CD4-positive, alpha-beta T cell treated with Interleukin-21 for 1 hour (primary cell): ENCODE results near the gene VENTX.
"Not testable (repeated sequence)": the region's sequence is repeated elsewhere in the genome, so short reads cannot be mapped to it uniquely, and the experiment has no call there.

Source experiments
- DNase-seq: peaks from one replicate; pipeline ENCODE4 v3.0.0-alpha.2; 2020

The VENTX gene

DNA sequence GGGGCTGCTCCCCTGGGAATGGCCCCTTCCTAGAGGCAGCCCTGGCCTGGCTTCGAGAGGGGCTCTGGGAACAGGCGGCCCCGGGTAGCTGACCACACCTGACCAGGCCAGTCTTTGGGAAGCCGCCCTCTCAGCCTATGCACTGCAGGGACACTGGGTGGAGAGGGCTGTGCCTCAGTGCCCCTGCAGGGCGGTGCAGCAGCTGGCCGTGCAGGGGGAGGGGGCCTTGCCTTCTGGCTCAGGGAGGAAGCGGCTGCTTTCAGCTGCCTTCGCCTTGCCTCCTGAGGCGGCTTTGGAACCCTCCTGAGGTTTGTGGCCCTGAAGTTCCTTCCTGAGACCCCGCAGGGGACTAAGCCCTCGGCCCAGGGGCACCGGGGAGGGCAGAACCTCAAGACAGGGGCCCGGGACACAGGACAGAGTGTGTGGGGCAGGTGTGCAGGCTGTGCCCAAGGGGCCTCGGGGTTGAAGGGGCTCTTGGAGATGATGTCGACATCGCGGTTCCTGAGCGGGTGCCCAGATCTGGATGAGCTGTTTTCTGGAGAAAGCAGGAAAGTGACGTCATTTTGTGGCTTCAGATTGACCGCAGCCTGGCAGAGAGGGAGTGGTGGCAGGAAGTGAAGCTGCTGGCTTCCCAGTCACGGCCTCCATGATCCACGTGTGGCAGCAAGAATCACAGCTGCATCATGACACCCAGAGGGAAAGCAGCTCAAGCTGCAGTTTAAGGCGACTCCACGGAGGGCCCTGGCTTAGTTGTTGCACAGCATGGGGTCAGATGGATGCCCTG lies 21.4 kb downstream of the VENTX start:
- DNase-seq = peak; percentile 85

DNA sequence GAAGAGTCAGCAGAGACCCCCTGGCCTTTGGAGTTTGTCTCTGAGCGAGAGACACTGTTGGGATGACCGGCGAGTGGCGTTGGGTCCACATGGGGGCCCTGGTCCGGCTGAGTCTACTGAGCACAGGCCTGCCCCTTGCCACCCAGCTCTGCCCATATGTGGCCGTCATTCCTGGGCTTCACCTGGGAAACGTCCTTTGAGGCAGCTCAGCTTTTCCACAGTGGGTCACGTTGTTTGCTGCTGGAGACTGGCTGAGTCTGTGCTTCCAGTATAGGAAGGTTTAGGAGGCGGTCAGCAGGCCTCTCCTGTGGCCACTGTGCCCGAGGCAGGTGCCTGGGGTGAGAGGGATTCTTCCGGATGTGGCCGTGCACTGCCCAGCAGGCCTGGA lies 21.9 kb downstream of the VENTX start:
- no peak for DNase-seq

DNA sequence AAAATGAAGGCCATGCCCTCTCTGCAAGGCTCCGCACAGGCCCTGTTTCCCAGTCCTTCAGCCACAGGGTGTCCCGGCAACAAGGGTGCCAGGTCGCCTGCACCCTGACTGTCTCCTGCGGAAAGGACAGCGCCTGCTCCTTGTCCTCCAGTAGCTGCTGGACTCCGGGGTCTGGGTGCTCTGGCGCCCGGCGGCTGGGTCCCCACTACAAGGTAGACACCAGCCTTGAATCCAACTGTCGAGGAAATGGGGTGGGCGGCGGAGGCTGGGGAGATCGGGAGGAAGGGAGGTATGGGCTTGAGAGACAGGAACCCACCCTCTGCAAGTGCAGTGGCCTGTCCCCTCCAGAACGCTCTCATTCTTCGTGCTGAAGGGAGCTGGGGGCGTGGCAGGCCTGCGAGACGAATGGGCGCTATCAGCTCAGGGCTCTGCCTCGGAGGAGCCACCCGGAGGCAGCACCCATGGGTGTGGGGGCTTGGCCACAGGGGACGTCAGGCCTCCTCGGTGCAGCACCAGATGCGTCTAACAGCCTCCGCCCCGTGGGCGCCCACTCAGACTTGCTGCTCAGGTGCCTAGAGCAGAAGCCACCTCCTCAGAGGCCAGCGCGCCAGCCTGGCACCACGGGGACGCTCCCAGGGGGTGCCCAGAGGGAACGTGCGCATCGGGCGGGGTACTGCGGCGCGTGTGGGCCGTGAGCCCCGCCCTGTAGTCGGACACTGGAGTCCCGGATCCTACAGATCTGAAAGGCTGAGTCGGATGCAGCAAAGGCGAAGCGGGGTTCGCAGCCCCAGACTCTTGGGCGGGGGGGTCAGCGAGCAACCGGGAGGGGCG lies 23.5 kb downstream of the VENTX start:
- DNase-seq = peak; percentile 74

DNA sequence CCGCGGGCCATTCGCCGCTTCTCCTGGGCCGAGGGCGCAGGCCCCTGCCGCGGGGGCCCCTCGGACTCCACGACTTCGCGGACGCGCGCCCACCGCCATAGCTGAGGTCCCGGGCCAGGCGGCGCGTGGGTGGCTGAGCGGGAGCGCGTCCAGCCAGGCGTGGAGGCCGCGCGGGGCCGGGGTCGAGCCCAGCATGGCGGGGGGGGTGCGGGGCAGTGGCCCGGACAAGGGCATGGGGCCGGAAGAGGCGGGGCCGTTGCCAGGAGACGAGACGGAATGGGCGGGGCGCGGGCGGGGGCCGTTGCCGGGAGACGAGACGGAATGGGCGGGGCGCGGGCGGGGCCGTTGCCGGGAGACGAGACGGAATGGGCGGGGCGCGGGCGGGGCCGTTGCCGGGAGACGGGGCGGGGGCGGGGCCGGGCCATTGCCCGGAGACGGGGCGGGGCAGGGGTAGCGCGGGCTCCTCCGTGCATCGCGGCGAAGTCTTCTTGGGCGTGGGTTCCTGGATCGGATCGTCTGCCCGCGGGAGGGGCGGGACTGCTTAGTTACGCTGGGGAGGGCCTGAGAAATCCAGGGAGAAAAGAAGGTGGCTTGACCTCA lies 24.2 kb downstream of the VENTX start:
- peak; percentile 91 for DNase-seq

DNA sequence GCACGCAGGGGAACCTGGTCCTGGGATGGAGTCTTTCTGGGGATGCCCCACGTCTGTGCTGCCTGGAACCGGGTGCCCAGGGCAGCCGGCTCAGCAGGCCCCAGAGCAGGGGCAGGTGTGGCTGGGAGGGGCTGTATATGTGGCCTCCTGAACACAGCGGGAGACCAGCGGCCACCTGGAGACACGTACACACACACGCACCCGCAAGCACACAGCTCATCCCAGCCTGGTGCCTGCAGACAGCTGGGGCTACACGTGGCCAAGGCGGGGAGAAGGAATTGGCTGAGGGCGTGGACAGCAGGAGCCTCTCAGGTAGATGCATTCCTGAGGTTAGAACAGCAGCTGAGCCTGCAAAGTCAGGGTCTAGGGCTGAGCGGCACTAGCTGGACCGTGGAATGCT lies 25.0 kb downstream of the VENTX start:
- DNase-seq = no peak

DNA sequence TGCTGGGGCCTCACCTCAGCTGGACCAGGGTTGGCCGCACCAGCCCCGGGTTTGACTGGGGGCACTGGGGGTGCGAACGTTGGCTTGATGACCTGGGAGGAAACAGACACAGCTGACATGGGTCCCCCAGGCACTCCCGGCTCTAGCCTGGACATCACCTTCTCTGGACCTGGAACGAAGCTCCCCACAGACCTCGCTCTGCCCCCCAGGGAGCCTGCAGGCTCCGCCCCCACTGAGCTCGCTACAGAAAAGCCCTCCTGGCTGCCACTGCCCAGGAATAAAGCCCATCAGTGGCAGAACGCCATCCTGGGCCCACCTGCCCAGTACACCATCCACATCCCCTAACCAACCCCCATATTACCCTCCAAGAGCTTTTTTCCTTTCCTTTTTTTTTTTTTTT lies 26.0 kb downstream of the VENTX start:
- DNase-seq = no peak

DNA sequence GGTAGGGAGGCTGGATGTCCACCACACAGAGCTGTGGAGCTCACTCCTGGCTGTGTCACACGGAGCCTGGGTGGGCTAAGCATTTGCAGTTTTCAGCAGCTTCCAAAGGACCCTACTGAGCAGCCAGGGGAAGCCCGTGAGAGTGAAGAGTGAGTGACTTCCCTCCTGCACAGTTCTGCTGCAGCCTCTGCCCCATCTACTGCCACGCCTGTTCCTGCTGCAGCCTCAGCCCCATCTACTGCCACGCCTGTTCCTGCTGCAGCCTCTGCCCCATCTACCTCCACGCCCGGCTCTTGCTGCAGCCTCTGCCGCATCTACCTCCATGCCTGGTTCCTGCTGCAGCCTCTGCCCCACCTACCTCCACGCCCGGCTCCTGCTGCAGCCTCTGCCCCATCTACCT lies 26.8 kb downstream of the VENTX start:
- peak; percentile 61 for DNase-seq

DNA sequence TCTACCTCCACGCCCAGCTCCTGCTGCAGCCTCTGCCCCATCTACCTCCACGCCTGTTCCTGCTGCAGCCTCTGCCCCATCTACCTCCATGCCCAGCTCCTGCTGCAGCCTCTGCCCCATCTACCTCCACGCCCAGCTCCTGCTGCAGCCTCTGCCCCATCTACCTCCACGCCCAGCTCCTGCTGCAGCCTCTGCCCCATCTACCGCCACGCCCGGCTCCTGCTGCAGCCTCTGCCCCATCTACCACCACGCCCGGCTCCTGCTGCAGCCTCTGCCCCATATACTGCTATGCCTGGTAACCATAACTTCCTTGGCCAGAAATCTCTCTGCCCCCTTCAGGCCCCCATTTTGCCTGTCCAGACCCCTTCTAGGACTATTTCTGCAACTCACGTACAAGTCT lies 27.4 kb downstream of the VENTX start:
- not testable (repeated sequence) for DNase-seq

DNA sequence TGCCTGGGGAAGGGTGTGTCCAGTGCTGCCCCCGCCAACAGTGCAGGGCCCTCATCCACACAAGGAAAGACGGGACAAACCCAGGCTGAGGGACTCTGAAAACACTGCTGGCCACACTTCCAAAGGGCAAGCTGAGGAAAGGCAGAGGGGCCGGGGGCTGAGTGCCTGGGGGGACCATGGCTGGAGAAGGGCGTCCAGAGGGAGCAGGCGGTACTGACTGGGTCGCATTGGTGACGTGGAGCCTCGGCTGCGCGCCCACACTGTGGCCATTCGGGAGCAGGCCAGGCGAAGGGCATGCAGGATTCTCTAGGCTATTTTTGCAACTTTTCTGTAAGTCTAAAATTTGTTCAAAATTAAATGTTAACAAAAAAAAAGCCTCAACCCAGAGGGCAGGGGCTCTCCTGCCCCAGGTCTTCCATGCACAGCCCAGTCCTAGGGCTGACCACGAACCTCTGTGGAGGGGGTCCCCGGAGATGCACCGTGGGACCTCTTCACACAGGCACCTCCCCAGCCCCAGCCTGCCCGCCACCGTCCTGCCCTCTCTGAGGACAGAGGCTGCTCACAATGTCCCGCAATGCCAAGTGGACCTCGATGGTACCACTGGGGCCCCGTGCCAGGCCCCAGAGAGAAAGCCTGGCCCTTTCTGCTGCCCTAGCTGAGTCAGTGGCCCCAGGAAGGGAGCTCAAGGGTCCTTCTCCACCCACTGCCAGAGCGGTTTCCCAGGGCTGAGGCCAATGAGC lies 28.6 kb downstream of the VENTX start:
- no peak for DNase-seq

DNA sequence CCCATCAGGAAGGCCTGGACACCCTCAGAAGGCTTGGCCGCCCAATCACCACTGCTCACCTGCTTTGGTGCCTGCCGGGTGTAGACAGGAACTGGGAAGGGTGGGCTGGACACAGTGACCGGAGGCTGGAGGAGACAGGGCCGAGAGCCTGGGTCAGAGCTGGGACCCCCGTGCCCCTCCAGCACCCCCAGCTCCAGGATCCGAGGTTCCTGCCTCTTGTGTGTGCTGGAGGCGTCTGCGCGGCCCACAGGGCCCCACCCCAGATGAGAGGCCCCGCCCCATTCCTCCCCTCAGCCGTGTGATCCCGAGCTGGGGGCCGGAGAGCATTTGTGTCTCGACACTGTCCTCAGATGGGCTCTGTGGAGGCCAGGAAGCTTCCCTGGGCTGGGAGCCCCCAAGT lies 29.6 kb downstream of the VENTX start:
- no peak for DNase-seq

DNA sequence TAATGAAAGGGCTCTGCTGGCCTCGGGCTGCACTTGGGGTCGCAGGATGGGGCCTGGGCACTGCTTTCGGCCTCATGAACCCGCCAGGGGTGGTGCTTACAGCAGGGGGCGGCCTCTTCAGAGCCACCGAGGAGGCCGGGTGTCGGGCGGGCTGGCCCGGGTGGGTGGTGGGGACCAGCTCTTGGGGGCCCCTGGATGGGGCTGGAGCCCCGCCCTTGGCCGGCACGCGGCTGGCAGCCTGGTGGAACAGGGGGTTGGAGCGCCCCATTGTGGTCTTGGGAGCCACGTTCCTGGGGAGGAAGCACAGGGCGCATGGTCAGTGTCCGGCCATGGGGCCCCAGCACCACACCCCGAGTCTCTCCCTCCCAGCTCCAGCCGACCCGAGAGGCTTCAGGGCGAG lies 30.2 kb downstream of the VENTX start:
- no peak for DNase-seq

DNA sequence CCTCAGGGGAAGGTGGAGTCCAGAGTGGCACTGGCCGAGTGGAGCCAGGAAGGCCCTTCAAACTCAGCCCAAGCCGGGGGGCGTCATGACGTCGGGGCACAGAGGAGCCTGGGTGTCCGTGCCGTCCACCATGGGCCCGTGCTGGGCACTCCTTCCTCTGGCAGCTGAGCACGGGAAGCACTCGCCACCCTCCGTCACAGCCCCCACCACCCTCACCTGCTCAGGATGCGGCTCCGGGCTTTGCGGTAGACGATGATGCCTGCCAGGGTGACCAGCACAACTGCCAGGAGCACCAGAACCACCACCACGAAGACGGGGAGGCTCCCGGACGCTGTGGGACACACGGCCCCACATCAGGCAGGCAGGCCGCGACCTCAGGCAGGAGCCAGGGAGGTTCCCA lies 30.9 kb downstream of the VENTX start:
- no peak for DNase-seq

DNA sequence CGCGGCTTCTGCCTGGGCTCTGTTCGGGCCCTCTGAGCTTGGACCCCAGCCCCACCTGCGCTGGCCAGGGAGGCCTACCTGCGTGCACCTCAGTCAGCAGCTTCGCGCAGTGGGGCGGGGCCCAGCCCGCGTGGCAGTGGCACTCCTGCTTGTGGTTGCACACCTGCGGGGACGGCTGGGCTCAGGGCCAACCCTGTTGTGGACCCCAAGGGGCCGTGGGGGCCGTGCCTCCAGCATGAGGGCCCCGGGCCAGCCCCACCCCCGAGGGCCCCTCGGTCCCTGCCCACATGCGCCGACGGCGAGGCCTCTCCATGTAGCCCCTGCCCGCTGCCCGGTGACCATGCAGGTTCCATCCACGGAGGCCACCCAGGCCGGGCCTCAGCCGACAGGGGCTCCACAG lies 31.7 kb downstream of the VENTX start:
- DNase-seq = no peak

DNA sequence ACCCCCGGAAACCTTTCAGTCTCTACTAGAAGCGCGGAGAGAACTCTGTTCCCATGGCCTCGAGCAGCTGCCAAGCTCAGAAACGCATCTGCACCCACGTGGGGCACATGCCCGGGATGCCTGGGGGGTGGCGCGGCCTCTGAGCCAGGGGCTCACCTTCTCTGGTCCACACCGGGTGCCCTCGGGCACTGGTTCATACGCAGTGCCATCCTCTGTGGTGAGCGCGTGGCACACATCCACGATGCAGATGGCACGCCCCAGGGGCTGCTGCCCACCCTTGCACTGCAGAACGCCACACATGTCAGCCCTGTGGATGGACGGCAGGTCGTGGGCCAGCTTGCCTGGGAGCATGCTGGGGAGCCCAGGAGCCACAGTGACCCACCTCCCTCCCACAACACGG lies 32.5 kb downstream of the VENTX start:
- no peak for DNase-seq

DNA sequence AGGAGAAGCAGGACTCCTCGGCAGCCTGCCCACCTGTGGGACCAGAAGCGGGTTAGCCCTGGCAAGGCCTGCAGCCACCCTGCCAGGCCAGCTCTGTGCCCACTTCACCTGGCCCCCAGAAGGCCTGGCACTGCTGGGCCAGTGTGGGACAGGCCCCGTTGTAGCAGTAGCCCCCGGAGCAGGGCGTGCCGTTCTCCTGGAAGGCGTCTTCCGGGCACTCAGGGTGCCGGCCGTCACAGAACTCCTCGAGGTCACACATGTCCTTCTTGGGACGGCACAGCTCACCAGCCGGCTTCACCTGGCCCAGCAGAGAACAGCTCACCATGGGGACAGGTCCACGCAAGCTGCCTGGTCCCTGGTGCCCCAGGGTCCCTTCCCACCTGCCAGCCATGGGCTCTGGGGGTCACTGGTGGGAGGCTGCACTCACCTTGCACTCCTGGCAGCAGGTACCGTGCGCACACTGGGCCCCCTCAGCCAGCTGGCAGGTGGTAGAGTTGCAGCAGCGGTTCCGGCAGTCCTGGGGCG lies 33.2 kb downstream of the VENTX start:
- no peak for DNase-seq

DNA sequence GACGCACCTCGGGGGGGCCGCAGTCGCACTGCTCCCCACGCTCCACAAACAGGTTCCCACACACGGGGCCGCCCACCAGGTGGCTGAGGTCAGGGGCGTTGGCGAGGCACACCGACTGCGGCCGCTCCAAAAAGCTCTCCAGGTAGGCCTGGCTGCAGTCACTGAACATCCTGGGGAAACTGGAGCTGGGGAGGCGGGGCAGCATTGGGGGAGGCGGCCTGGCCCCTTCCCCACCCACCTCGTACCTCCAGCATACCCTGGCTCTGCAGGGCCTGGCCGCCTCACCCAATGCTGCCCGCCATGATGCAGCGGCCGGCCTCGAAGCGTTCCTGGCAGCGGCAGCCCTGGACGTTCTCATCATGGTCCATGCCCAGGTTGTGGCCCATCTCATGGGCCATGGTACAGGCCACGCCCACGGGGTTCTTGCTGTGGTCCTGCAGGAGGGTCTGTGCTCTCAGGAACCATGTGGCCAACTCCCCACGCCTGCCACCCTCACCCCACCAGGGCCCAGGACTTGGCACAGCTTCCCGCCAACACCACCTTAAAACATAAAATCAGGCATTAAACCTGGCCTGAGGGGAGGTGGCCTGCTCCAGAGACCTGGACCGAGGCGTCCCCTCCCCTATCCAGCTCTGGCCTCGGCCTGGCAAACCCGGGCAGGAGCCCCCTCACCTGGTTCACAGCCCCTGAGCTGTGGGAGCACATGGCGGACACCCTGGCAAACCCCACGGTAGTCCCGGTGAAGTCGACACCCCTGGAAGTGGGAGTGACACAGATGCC lies 34.1 kb downstream of the VENTX start:
- DNase-seq = no peak

DNA sequence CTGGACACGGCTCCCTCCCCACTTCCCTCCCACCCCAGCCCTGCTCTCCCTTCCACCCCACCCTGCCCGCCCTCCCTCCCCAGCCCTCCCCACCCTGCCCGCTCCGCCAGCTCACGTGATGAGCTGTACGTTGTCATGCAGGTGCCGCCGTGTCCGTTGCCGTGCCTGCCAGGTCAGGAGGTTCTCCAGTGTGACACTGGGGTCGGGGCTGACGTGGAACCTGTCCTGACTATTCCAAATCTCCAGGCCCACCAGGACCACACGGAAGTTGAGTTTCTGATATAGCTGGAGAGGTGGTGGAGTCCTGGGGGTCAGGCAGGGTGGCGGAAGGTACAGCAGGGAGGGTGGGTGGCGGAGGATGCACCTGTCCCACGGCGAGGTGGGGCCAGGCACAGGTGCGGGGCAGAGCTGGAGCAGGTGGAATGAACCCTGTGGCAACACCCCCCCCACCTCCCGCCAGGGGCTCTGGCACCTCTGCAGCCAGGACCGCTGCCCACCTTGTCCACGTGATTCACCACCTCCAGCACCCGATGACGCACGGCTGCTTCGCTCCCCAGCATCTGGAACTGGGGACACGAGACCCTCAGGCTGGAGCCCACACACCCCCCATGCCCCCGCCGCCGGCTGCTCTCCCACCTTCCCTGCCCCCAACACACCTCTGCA lies 34.8 kb downstream of the VENTX start:
- no peak for DNase-seq

DNA sequence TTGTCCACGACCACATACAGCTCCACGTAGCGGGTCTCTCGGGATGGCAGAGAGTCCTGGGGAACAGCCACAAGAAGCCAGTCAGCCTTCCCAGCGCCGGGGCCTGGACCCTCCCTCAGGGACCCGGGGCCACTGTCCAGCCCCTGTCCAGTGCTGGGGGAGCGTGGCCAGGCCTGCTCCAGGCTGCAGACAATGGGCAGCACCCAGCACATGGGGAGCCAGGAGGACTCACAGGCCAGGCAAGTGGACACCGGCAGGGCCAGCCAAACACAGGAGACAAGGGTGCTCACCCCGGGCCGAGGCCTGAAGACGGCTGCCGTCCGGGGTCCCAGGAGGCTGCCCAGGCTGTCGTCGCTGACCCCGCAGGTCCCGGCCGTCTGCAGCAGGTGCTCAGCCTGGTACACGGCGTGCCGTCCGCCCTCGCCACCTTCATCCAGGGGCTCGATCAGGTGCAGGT lies 35.3 kb downstream of the VENTX start:
- DNase-seq = no peak

DNA sequence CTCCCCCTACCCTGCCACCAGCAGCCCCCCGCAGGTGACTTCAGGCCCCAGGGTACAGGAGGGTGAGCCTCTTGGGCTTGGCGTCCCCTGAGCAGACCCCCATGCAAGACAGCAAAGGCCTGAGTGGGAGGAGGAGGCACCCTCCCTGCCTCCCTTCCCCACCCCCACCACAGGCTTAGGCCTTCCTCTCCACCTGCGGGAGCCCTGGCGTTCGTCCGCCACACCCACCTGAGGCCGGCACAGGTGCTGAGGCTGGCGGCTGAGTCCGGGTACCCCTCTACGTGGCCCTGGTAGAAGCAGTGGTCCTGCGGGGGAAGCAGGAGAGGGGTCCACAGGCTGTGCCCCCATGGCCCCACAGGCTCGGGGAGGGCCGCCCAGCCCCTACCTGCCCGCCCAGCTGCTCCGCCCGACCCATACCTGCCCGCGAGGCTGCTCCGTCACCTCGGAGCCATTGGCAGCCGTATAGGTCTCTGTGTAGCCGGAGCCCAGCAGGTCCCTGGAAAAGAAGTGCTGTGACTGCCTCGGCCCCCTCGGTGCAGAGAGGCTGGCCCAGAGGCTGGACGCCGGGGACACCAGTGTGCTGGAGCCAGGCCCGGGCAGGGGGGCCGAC lies 36.0 kb downstream of the VENTX start:
- DNase-seq = no peak

DNA sequence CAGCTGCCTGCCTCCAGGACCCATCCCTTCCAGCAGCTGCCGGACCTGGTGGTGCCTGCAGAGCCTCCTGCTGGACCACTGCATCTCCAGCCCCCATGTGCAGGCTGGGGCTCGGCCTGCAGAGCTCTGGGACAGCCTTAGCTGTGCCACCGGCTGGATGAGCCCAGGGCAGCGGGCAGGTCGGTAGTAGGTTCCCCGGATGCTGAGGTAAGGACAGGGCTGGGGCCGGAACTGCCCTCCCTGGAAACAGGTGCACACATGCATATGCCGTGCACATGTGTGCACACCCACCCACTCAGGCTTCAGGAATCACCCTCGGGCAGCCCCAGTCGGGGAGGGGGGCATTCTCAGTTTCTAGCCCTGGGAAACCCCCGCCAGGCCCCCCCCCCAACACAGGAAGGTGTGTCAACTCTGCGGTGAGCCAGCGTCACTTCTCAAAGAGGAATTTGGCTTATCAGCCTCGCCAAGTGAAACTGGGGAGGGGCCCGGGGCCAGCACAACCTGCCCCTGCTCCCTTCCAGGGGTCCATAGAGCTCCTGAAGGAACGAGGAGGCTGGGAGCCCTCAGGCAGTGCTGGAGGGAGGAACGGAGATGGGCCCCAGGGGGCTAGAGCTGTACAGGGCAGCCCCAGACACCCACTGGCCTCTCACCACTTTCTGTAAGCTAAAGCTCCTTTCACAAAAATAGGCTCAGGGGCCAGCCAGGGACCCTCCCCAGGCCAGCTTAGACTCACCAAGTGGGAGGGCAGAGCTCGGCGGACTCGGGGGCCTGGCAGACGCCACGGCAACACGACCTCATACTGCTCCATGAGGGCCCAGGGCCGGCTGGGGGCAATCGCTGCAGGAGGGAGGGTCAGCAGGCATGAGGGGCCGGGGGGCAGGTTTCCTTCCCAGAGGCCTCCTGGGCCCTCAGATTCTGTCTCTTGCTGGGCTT lies 37.4 kb downstream of the VENTX start:
- peak; percentile 91 for DNase-seq
